Measurements from ENCODE around the gene CEP126.
"Not testable (repeated sequence)": the region's sequence is repeated elsewhere in the genome, so short reads cannot be mapped to it uniquely, and the experiment has no call there.

Gene CEP126

GRCh38 chr11:101929294-101929915 lies 14.6 kb downstream of the CEP126 start:
- no peak for DNase-seq

GRCh38 chr11:101931692-101932091 lies 16.9 kb downstream of the CEP126 start:
- no peak for DNase-seq

- DNase-seq, result no peak
Observed at GRCh38 chr11:101940901-101941520, 26.2 kb downstream of the CEP126 start.

- DNase-seq, result no peak
Observed at GRCh38 chr11:101944923-101945322, 30.1 kb downstream of the CEP126 start.

- DNase-seq, result no peak
Observed at GRCh38 chr11:101945448-101945847, 30.6 kb downstream of the CEP126 start.

- no peak for DNase-seq
Observed at GRCh38 chr11:101949680-101950220, 34.9 kb downstream of the CEP126 start.

GRCh38 chr11:101955278-101955677 lies 40.5 kb downstream of the CEP126 start:
- no peak for DNase-seq

- DNase-seq, result no peak
Observed at GRCh38 chr11:101955701-101956100, 40.9 kb downstream of the CEP126 start.

GRCh38 chr11:101960231-101960630 lies 45.4 kb downstream of the CEP126 start:
- no peak for DNase-seq

- not testable (repeated sequence) for DNase-seq
Observed at GRCh38 chr11:101964200-101964599, 49.4 kb downstream of the CEP126 start.

GRCh38 chr11:101974255-101974654 lies 59.4 kb downstream of the CEP126 start:
- peak; percentile 48 for DNase-seq

- no peak for DNase-seq
Observed at GRCh38 chr11:101974771-101975170, 60.0 kb downstream of the CEP126 start.

GRCh38 chr11:101975734-101976133 lies 60.9 kb downstream of the CEP126 start:
- no peak for DNase-seq

GRCh38 chr11:101987370-101987769 lies 72.6 kb downstream of the CEP126 start:
- no peak for DNase-seq

GRCh38 chr11:101993172-101993571 lies 78.4 kb downstream of the CEP126 start:
- DNase-seq, result no peak

GRCh38 chr11:101994052-101994469 lies 79.3 kb downstream of the CEP126 start:
- DNase-seq, result not testable (repeated sequence)

GRCh38 chr11:101996111-101996510 lies 81.3 kb downstream of the CEP126 start:
- DNase-seq, result no peak

GRCh38 chr11:102001657-102002338 lies 87.0 kb downstream of the CEP126 start:
- DNase-seq, result no peak

GRCh38 chr11:102004220-102004619 lies 89.4 kb downstream of the CEP126 start:
- no peak for DNase-seq

GRCh38 chr11:102005306-102005705 lies 90.5 kb downstream of the CEP126 start:
- DNase-seq, result no peak

GRCh38 chr11:102006835-102007566 lies 92.2 kb downstream of the CEP126 start:
- DNase-seq, result no peak

- DNase-seq, result peak; percentile 62
Observed at GRCh38 chr11:102007567-102008437, 93.0 kb downstream of the CEP126 start.

Measured in fibroblast of skin of scalp (primary cell).